NCI-H526 (cell line): Measurements from ENCODE around the gene C22orf15.

Source experiments
- DNase-seq, 2 experiments: peaks; one replicate each; lab custom pipeline; 2025; lab: John Stamatoyannopoulos, UW

The C22orf15 gene

DNA sequence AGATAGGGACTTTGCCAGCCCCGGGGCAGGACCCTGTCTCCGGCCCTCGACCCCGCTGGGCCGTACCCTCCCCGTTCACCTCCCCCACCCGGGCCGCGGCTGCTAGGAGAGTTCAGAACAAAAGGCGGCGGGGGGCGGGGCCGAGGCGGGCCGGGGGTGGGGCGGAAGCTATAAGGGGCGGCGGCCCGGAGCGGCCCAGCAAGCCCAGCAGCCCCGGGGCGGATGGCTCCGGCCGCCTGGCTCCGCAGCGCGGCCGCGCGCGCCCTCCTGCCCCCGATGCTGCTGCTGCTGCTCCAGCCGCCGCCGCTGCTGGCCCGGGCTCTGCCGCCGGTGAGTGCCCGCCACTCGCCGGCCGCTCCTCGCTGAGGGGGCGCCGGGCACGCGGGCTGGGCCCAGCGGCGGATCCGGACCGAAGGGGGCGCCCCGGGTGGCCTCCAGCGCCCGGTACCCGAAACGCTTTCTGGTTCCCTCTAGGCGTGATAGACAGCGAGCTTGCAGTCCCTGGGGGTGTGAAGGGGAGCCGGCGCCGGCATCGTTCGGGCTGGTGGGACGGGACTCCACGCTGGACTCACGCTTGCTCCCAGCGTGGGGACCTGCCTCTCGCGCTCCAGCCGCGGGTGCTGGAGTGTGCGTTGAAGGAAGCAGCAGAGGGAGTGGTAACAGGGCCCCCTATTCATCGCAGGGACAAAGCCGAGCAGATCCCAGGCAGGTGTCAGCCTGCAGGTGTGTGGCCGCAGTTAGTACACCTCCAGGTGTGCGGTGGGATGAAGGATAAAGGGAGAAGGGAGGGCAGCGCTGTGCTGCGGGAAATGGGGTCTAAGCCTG, 10.1 kb downstream of the C22orf15 start, which contains the start of gene MMP11:
Gene MMP11 (plus strand): TSS at position 201 of the 825 bp plus-strand sequence. CDS start 22 bp downstream, at position 223.
- peak in 1 of 2 experiments; percentile 69 for DNase-seq

DNA sequence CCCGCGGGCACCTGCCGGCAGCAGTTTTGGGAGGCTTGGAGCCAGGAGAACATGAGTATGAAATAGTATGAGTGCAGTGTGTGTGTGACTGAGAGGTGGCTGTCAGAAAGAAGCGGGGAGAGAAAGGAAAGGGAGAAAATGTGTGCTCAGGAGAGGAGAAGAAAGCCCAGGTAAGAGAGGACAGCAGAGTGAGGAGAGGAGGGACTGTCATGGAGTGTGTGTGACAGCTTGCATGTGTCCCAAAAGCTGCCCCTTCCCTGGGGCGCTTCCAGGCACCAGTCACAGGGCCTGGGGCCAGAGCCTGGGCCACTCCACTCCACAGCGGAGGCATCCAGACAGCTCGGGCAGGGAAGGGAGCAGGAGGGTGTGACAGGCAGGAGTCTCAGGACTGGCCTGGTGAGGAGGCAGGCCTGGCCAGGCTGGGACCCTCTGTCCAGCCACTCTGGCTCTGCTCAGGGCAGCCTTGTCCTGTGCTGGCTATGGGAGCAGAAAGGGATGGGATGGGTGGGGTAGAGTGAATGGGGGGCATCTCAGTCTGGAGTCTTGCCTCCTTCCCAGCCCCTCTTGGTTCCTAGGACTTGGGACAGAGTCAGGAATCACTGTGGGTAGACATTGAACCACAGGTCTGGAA, 10.8 kb downstream of the C22orf15 start:
- DNase-seq = no peak

DNA sequence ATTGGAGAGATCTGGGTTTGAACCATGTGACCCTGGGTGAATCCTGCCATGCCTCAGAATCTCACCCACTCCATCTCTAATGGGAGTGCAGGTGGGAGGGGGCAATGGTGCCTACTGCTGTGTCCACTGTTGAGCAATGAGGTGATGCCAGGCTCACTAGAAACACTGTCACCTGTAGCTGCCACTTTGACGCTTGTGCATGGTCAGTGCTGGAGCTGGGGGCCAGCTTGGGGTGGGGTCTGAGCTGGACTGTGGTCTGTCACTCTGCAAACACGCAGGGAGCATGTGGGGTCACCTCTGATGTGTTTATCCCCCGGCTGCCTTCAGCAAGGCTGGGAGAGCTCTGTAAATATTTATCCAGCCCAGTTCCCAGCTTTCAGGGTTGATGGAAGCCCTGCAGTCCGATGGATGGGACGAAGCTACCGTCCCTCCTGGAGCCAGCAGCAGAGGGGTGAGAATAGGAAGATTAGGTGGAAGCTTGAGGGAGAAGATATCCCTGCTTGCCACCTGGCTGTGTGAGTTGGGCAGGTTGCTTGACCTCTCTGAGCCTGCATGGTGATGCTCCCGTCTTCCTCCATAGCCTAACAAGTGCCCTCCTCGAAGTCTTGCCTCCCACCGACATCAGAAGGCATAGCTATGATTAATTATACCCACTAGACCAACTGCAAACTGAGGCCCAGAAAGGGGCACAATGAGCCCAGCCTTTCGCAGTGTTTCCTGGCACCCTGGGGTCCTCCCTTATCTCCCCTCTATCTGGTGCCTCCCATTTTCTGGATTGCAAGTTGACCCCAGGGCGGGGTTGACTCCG, 11.5 kb downstream of the C22orf15 start:
- DNase-seq = no peak

DNA sequence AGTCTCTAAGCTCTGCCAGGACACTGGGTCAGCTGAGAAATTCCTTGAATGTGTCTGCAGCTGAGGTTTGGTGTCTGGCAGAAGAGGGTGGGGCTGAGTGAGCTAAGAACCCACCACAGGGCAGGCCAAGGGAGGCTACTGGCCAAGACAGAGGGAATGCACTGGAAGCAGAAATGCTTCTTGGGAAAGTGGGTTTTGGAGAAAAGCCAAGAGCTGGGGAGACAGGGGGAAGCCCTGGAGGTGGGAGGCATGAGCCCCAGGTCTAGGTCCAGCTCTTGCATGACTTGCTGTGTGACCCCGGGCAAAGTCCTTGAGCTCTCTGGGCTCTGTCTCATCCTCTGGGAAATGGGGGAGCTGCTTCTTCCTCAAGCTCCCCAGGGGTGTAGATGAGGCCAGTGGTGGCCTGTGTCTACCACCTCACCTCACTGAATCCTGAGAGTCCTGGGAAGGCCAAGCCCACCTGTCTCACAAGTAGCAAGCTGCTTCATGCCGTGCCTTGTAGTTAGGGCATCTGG, 12.2 kb downstream of the C22orf15 start:
- DNase-seq = no peak

- DNase-seq = no peak
Measured at GRCh38 chr22:23775779-23776375, 13.1 kb downstream of the C22orf15 start.

DNA sequence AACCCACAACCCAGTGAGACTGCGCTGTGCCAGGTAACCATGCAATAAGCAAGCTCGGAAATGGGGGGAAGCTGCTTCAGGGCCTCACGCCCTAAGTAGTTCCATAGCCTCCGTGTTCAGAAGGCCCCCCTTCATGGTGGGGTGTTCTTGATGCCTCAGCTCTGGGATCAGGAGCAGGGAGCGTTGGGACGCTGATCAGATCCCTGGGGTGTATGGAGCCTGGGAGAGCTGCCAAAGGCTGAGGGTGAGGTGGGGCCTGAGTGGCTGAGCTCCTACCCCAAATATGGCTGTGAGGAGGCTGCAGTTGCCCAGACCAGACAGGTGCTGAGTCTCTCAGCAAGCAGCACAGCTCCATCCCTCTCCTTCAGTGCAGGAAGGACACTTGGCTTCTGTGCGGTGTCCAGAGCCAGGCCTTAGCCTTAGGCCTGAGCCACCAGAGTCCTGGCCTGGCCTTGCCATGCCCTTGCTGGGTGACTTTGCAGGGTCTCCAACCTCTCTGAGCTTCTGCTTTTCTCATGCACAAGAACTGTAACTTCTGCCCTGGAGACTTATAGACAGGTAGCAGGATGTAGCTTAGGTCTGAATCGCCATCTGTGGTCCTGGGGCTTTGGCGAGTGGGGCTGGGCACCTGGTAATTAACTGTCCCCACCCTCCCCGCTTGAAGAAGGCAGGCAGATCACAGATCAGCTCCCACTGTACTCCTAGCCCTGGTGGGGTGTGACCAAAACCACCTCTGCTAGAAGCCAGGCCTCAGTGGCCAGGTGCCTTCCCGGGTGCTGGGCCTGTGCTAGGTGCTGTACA, 15.2 kb downstream of the C22orf15 start:
- no peak for DNase-seq

DNA sequence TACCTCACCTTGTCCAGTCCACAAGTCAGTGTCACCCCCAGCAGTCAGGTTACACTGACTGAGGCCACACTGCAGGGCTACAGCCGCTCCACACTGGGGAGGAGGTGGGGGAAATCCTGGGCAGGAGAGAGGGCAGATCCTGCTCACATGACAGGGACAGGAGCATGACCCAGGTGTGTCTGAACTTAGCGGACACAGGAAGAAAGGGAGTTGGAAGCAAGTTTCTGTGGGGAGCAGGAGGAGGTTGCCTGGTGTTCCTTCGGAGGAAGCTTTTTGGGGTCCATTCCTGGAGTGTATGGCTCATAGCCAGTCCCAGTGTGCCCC, 15.7 kb downstream of the C22orf15 start:
- DNase-seq = no peak

GRCh38 chr22:23779083-23779482, 16.3 kb downstream of the C22orf15 start:
- no peak for DNase-seq

GRCh38 chr22:23779731-23780130, 16.9 kb downstream of the C22orf15 start:
- DNase-seq = no peak

DNA sequence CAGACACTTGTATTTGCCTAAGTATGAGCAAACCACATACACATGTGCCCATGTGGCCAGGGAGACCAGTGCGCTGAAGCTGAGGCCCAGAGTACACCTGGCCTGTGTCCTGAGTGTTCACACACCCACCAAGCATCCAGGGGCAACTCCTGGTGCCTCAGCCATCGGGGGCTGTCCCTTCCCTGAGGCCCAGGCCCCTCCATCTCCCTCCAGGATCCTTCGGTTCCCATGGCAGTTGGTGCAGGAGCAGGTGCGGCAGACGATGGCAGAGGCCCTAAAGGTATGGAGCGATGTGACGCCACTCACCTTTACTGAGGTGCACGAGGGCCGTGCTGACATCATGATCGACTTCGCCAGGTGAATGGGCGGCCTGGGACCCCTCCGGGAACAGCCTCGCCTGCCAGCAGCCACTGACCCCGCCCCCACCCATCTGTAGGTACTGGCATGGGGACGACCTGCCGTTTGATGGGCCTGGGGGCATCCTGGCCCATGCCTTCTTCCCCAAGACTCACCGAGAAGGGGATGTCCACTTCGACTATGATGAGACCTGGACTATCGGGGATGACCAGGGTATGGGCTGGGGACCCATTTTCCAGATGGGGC, 17.5 kb downstream of the C22orf15 start:
- no peak for DNase-seq

- DNase-seq = no peak
Measured at GRCh38 chr22:23781065-23781464, 18.3 kb downstream of the C22orf15 start.

DNA sequence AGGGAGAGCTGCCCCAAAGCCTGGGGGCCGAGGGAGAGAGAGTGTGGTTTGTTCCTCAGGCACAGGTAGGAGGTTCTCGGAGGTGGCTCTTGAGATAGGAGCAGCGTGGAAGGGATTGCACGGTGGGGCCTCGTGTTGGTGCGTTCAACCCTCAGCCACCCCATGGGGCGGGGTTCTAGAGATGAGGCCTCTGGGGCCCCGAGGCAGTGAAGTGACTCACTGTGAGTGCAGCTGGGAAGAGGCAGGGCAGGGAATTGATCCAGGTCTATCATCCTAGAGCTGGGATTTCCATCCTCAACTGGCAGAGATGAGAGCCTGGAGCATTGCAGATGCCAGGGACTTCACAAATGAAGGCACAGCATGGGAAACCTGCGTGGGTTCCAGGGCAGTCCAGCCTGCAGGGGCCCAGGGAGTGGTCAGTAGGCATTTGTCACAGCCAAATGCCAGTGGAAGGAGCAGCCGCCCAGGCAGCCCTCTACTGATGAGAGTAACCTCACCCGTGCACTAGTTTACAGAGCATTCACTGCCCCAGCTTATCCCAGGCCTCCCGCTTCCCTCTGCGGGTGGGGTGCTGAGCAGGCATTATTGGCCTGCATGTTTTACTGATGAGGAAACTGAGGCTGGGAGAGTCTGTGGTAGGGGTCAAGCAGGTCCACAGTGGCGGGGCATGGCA, 18.9 kb downstream of the C22orf15 start:
- DNase-seq = no peak

GRCh38 chr22:23782252-23782651, 19.5 kb downstream of the C22orf15 start:
- no peak for DNase-seq

DNA sequence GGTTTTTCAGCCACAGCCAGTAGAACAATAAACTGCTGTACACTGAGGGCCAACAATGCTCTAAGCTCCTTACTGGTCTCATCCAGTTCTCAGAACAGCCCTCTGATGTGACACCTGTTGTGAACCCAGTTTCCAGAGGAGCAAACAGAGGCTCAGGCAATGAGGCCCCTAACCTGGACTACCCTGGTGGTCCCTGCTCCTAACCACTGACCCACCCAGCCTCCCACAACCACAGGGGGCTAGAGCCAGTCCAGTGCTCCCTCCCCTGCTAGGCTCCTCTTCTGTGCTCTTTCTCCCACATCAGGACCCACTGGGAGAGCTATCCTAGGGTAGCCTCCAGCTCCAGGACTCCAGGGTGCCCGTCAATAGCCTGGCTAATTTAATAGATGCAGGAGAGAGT, 19.9 kb downstream of the C22orf15 start:
- DNase-seq = no peak

- DNase-seq = no peak
Measured at GRCh38 chr22:23783265-23784150, 20.7 kb downstream of the C22orf15 start.

GRCh38 chr22:23784215-23784732, 21.5 kb downstream of the C22orf15 start:
- no peak for DNase-seq

DNA sequence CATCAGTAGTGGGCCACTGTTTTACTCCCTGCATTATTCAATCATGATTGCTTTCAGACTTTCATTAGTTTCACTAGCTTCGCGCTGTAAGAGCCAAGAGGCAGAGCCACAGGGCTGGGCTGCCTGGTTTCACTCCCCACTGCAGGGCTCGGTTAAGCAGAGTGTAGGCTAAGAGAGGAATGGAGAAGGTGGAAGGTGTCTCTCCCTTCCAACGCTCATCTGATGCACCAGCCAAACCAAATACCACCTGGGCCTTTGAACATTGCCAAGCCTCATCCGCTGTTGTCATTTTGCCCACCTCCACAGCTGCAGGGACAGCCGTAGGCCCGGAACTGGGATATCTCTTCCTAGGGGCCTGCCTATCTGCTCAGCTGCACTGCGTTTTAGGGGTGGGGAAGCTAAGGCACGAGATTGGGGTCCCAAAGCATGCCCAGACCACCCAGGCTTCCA, 23.5 kb downstream of the C22orf15 start:
- no peak for DNase-seq

DNA sequence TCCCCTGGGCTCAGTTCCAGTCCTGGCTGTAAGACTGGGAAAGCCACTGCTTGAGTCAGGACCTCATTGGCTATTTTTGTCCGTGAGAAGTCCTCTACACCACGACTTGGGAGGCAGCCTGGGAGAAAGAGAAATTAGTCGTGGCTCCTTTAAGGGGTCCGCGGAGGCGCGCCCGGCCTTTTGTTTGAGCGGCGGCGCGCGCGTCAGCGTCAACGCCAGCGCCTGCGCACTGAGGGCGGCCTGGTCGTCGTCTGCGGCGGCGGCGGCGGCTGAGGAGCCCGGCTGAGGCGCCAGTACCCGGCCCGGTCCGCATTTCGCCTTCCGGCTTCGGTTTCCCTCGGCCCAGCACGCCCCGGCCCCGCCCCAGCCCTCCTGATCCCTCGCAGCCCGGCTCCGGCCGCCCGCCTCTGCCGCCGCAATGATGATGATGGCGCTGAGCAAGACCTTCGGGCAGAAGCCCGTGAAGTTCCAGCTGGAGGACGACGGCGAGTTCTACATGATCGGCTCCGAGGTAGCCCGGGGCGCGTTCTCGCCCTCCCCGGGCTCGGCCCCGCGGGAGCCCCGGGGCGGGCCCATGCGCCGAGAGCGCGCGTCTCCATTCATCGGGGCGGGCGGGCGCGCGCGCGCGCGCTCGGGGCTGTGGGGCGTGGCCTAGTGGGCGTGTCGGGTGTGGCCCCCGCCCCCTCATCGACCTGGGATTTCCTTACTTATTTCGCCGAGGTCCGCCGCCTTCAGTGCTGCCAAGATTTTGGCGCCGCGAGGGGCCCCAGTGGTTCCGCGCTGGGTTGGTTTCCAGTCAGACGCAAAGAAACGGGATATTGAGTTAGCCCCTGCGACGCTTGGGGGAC, 24.2 kb downstream of the C22orf15 start, which contains the start of gene SMARCB1:
Gene SMARCB1 (plus strand): TSS at position 215 of the 848 bp plus-strand sequence. CDS start 204 bp downstream, at position 419.
- peak; percentile 30 to 92 for DNase-seq
